Endothelial cell of umbilical vein (primary cell): Measurements from ENCODE around the gene SECISBP2. TPM values are rescaled to one million over a fixed set of nuclear protein-coding genes. Genes with fewer than 3 reads are reported as not detected.

ENCODE experiments used
- BruUV-seq: library from RNA; stranded (reverse); fragments of 400-500 nt; replicated peaks from 2 replicates; lab custom pipeline; 2021; lab: Mats Ljungman, UMichigan
- CTCF ChIA-PET: fragments of 300-600, 350-600 bp; sonication (Branson Sonifier 250); formaldehyde crosslinking; loops from one replicate; lab custom pipeline; 2021; ENCODE audit warnings: antibody characterized with exemption, inconsistent platforms; lab: Charles Lee
- POLR2A ChIA-PET: fragments of 300-600, 350-600 bp; sonication (Branson Sonifier 250); formaldehyde crosslinking; loops from one replicate; lab custom pipeline; 2021; ENCODE audit warnings: antibody characterized with exemption, inconsistent platforms; lab: Charles Lee
- DNase-seq: peaks from one replicate; pipeline ENCODE4 v3.0.0-alpha.2; 2011; ENCODE audit warnings: low read depth, low spot score
- FAIRE-seq: peaks from 2 replicates; lab custom pipeline; 2011; peaks lifted over from hg19 to GRCh38; lab: Jason Lieb, UNC
- H2AFZ ChIP-seq: 2 replicates; pipeline ENCODE4 v1.6.0; 2012; ENCODE audit warnings: low read depth, low read length, control low read depth, inconsistent platforms
- H3K27ac ChIP-seq: 2 replicates; pipeline ENCODE4 v1.5.1; 2011; ENCODE audit warnings: low read depth, mild to moderate bottlenecking, control low read depth, low read length, moderate library complexity; ENCODE audit not compliant: insufficient read depth
- H3K27me3 ChIP-seq, 2 experiments: 2 replicates each; pipeline versions ENCODE4 v1.6.0 to v1.6.1; 2011; ENCODE audit warnings: low read length in 2 of 2, mixed read lengths in 1 of 2; ENCODE audit not compliant: control insufficient read depth in 2 of 2, insufficient read depth in 2 of 2
- H3K36me3 ChIP-seq, 2 experiments: 2 replicates in 1 of 2; 3 replicates in 1 of 2; pipeline ENCODE4 v1.5.1; 2011; ENCODE audit warnings: low read length in 2 of 2, mild to moderate bottlenecking in 1 of 2, moderate library complexity in 1 of 2; ENCODE audit not compliant: control insufficient read depth in 2 of 2, insufficient read depth in 2 of 2; ENCODE audit errors: extremely low read depth in 1 of 2
- H3K4me1 ChIP-seq: 3 replicates; pipeline ENCODE4 v1.5.1; 2011; ENCODE audit warnings: mild to moderate bottlenecking, low read length; ENCODE audit not compliant: control insufficient read depth, insufficient read depth; ENCODE audit errors: extremely low read depth
- H3K4me2 ChIP-seq: 2 replicates; pipeline ENCODE4 v1.6.1; 2011; ENCODE audit warnings: low read length, control low read depth, mixed read lengths; ENCODE audit not compliant: insufficient read depth
- H3K4me3 ChIP-seq, 3 experiments: fragments of 200-600 bp in 1 of 3; sonication (generic), shearing (Covaris generic) in 1 of 3; replicated peaks in 1 of 3; 2 replicates each; pipeline ENCODE4 v1.5.1; 2011 to 2016; ENCODE audit warnings: control low read depth in 3 of 3, low read length in 3 of 3, mild to moderate bottlenecking in 2 of 3, inconsistent platforms in 1 of 3, low read depth in 1 of 3, moderate library complexity in 1 of 3; ENCODE audit not compliant: insufficient read depth in 1 of 3
- H3K79me2 ChIP-seq: 2 replicates; pipeline ENCODE4 v1.6.0; 2012; ENCODE audit warnings: low read length, inconsistent platforms; ENCODE audit not compliant: control insufficient read depth, insufficient read depth
- H3K9ac ChIP-seq: replicated peaks from 2 replicates; pipeline ENCODE3; 2011; ENCODE audit warnings: low read length, control low read depth; ENCODE audit not compliant: insufficient read depth; ENCODE audit errors: extremely low read depth
- H3K9me1 ChIP-seq: replicated peaks from 3 replicates; pipeline ENCODE4 v1.6.0; 2011; ENCODE audit warnings: mild to moderate bottlenecking, low read length; ENCODE audit not compliant: control insufficient read depth, insufficient read depth; ENCODE audit errors: extremely low read depth
- H3K9me3 ChIP-seq: replicated peaks from 2 replicates; pipeline ENCODE4 v1.5.1; 2012; ENCODE audit warnings: low read length, inconsistent platforms; ENCODE audit not compliant: control insufficient read depth, insufficient read depth
- H4K20me1 ChIP-seq: replicated peaks from 2 replicates; pipeline ENCODE3; 2011; ENCODE audit warnings: mild to moderate bottlenecking, low read length; ENCODE audit not compliant: control insufficient read depth, insufficient read depth; ENCODE audit errors: extremely low read depth
- CTCF ChIP-seq, 2 donors: IDR thresholded peaks; 1 replicate in 1 of 2; 2 replicates in 1 of 2; pipeline ENCODE4 v1.5.1; 2011; ENCODE audit warnings: low read length in 2 of 2, mild to moderate bottlenecking in 2 of 2, moderate library complexity in 2 of 2, control low read depth in 1 of 2, inconsistent platforms in 1 of 2, low read depth in 1 of 2; ENCODE audit not compliant: insufficient read depth in 1 of 2; ENCODE audit errors: extremely low read depth in 1 of 2
- EZH2 ChIP-seq: IDR thresholded peaks from 2 replicates; pipeline ENCODE4 v1.6.1; 2012; ENCODE audit warnings: borderline replicate concordance, low read depth, mild to moderate bottlenecking, moderate library complexity, low read length, inconsistent platforms; ENCODE audit not compliant: severe bottlenecking
- FOS ChIP-seq: IDR thresholded peaks from 2 replicates; pipeline ENCODE4 v1.6.1; 2011; ENCODE audit warnings: mild to moderate bottlenecking, low read length, moderate library complexity, borderline replicate concordance; ENCODE audit not compliant: insufficient read depth
- GATA2 ChIP-seq: IDR thresholded peaks from 2 replicates; pipeline ENCODE4 v1.7.0; 2011; ENCODE audit warnings: low read depth, mild to moderate bottlenecking, moderate library complexity, mixed read lengths, low read length; ENCODE audit not compliant: insufficient read length, insufficient read depth
- JUN ChIP-seq: IDR thresholded peaks from 2 replicates; pipeline ENCODE4 v1.6.1; 2011; ENCODE audit warnings: borderline replicate concordance, low read depth; ENCODE audit not compliant: insufficient read length, insufficient read depth
- MAX ChIP-seq: IDR thresholded peaks from 2 replicates; pipeline ENCODE4 v1.6.1; 2011; ENCODE audit not compliant: insufficient read depth, insufficient read length
- MYC ChIP-seq: IDR thresholded peaks from one replicate; pipeline ENCODE4 v1.6.1; 2011; ENCODE audit warnings: mild to moderate bottlenecking, low read depth, low read length
- POLR2A ChIP-seq: IDR thresholded peaks from 2 replicates; pipeline ENCODE4 v1.6.1; 2012; ENCODE audit warnings: low read depth, mild to moderate bottlenecking, control low read depth, low read length
- POLR2AphosphoS5 ChIP-seq: IDR thresholded peaks from 2 replicates; pipeline ENCODE4 v1.6.1; 2012; ENCODE audit warnings: low read depth, mild to moderate bottlenecking, control low read depth, low read length, moderate library complexity; ENCODE audit not compliant: insufficient read depth
- dilution Hi-C: fragments of 300-500 bp; cut with MboI; formaldehyde crosslinking; loops from one replicate; pipeline ENCODE4 v1.15.0; 2019; ENCODE audit warnings: low sequenced_read_pairs; ENCODE audit not compliant: extremely low pct_ligation_motif_present
- intact Hi-C: fragments of 100-400 bp; cut with micrococcal nuclease; formaldehyde crosslinking; loops from one replicate; pipeline ENCODE4 v1.10.0; 2022
- polyA plus RNA-seq, 4 experiments: library from polyadenylated mRNA; depleted of rRNA in 3 of 4; stranded (reverse) in 3 of 4; unstranded in 1 of 4; fragments of >200 nt; gene quantifications; 2 replicates each; pipeline versions ENCODE4 v1.2.1 to v1.2.3, GENCODE V29; 2011 to 2012; ENCODE audit warnings: missing spikeins in 1 of 4
- total RNA-seq: library from RNA; stranded (reverse); gene quantifications from 2 replicates; pipeline ENCODE4 v1.2.3, GENCODE V29; 2021

The SECISBP2 gene
- total and polyA plus RNA-seq, 2 donors (not counting 3 experiments of a cell fraction or from before 2014, with no cell fraction given): 22.7 to 36.3 TPM

GRCh38 chr9:89368550-89368949 lies 50.2 kb downstream of the SECISBP2 start:
- DNase-seq (no peak), FAIRE-seq (no peak)
- H3K27me3 ChIP-seq: no peaks in the 10 kb centered on the region
- no peak overlapping the region for H2AFZ ChIP-seq
- no peaks in the 10 kb centered on the region for H3K79me2 ChIP-seq
- H3K9ac ChIP-seq: no peak overlapping the region
- H3K4me1 ChIP-seq: no peaks in the 10 kb centered on the region
- H4K20me1 ChIP-seq: no peaks in the 10 kb centered on the region
- dilution Hi-C loops (no loop called here), intact Hi-C loops (loop anchor here (5.0 kb wide), 1 partner anchor 109 kb away; no protein-coding TSS in a partner anchor)
- H3K4me3 ChIP-seq: no peak overlapping the region
- no peaks in the 10 kb centered on the region for H3K9me1 ChIP-seq
- ChIA-PET CTCF (interaction anchor here (3.7 kb wide), 1 partner anchor 180 kb away, joined by 10 read pairs; no protein-coding TSS in a partner anchor), POLR2A (no interaction called here)
- TF ChIP-seq POLR2A (no peak), FOS (no peak), GATA2 (no peak), CTCF (IDR thresholded peaks at IDR 0.05; ENCODE audit: extremely low read depth in 1 of 2, insufficient read depth in 1 of 2, low read depth in 1 of 2, low read length in 2 of 2) (no peak), POLR2AphosphoS5 (no peak), EZH2 (no peak), MAX (no peak), MYC (no peak), JUN (no peak)
- H3K36me3 ChIP-seq: no peaks in the 10 kb centered on the region
- BruUV-seq: no TSS peak
- H3K9me3 ChIP-seq: no peaks in the 10 kb centered on the region
- H3K27ac ChIP-seq: no peak overlapping the region
- no peak overlapping the region for H3K4me2 ChIP-seq
